GM19452 (cell line): ENCODE results near the gene NFATC2.

ENCODE experiments used
- ATAC-seq: cut with Tn5 transposase; IDR thresholded peaks from one replicate; pipeline ENCODE4 v1.9.1; 2021; ENCODE audit not compliant: unreplicated experiment

The NFATC2 gene

DNA sequence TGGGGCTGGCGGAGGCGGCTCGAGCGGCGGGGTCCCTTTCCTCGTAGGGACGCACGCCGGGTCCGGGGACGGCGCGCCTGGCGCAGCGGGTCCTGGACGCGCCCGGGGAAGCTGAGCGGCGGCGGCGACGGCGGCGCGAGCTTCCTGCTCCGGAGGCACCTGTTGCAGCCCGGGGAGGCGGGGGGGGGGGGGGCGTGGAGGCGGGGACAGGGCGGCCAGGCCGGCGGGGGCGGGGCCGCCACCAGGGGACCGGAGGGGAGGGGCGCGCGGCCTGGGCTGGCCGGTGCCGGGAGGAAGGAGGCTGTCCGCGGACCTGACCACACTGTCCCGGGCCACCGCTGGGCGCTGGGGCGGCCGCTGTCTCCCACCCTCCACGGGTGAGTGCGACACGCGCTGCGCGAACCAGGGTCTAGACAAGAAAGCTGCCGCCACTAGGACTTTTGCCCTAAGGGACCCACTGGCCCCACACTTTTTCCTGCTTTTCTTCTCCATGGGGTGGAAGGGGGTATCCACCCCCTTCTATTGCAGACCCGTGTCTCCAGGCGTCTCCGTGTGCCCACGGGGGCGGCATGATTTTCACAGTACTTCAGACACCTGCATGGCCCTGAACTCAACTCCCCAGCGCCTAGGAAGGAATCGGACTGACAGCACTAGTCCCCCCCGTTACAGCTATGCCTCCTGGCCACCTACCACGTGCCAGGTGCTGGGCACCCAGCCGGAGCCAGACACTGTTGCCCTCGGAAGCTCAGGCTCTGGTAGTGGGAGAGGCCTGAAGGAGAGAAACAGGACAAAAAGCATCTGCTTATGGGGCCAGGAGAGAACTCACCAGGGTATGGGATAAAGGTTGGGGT lies at the start of gene NFATC2:
TSS of gene NFATC2 (minus strand) at position 149 of the 851 bp plus-strand sequence. CDS start 220 bp downstream, outside the sequence.
- ATAC-seq = peak; percentile 48

DNA sequence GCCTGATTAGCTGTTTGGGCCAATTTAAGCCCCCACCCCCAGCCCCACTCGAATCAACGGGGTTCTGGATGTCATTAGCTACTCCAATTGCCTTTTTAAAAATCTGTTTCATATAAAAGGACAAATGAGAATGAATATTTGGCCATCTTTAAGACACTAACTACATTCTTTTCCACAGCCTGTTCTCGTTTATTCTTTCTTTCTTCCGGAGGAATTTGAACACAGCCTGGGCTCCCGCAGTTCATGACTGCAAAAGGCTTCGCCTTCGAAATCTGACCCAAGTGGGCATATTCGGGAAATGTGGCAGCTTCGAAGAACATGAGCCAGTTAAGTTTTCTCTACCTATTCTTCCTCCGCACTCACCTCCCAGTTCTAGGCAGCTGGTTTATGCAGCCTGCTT lies 49.4 kb upstream of the NFATC2 start:
- ATAC-seq = no peak

DNA sequence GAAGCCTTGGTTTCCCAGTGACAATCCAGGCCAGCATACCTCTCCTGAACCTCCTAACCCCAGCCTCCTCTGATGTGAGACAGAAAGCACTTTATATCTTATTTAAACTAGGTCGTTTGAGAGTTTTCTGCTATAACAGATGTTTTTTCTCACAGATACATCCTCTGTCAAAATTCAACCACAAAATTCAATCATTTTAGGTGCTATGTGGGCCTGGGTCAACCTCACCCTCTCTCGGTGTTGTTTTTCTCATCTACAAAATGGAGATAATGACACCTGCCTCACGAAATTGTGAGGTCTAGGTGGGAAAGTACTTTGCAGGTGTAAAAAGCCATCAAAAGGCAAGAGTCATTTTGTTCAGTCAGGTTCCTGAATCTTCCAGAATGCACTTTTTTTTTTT lies 46.2 kb upstream of the NFATC2 start:
- no peak for ATAC-seq

DNA sequence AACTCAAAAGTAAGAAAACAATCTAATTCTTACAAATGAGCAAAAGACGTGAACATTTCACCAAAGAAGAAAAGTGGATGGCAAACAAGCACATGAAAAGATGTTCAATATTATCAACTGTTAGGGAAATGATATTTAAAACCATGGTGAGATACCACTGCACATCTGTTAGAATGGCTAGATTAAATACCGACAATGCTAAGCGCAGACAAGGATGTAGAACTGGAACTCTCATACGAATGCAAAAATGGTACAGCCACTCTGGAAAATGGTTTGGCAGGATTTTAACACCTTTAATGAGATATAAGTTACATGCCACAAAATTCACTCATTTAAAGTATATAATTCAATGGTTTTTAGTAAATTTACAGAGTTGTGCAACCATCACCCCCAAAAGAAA lies 44.6 kb upstream of the NFATC2 start:
- ATAC-seq = no peak

DNA sequence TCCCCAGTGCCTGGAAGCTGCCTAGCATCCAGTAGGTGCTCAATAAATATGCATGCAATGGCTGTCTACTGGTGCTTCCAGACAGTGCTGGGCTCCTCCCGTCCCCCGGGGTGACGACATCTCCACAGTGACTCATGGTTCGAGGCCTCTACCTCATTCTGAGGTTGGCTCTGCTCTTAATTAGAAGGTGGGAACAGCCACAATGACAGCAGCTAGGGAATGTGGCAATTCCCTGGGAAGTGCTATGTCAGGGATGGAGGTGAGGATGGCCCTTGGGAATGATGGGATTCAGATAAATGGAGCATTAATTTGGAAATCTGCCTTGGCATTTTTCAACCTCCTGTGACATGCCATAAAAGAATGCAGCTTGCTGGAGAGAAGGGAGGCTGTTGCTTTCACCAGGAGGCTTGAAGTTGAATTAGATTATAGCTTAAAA lies 43.5 kb upstream of the NFATC2 start:
- no peak for ATAC-seq

DNA sequence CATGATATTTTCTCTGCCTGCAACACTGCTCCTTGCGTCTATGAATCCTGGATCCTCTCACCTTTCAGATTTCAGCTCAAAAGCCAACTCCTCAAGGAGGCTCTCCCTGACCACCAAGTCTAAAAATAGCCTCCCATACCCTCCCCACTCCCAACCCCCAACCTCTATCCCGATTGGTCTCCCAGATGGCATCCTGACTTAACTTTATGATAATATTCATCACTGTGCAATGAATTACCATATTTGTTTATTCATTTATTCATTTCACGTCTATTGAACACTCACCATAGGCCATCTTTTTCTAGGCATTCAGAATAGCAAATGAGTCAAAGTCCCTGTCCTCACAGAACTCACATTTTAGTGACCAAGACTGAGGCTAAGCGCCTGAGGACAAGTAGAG lies 42.6 kb upstream of the NFATC2 start:
- no peak for ATAC-seq

DNA sequence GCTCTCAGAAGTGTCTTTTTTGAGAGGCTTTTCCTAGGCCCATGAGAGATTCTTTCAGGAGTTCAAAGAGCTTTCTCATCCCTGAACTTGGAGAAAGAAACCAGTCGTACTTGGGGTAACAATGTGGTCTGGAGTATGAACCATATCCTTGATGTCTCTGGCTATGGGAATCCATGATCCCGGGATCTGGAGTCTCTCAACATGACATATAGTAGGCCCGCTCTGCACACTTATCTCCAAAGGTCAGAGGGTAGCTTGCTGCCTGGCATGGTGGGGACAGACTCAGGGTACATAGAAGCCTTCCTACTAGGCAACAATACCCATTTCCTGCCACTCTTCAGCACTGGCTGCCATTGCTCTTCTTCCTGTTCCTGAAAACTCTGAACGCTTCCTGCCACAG lies 42.2 kb upstream of the NFATC2 start:
- ATAC-seq = no peak

DNA sequence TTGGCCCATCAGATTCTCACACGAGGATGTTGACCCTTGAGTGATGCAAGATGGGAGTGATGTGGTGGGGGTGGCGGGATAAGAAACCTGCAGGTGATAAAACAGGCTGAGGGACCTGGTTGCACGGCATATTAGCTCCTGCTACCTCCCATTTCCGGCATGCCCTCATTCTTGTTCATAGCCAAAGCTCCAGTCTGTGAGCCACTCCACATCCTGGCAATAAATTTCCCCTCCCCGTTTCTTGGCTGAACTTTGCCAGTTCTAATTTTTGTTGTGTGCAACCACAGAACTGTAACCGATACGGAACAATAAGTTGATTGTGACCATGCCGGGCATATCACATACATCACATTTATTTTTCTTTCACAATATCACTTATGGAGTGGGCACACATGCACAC lies 41.6 kb upstream of the NFATC2 start:
- no peak for ATAC-seq

DNA sequence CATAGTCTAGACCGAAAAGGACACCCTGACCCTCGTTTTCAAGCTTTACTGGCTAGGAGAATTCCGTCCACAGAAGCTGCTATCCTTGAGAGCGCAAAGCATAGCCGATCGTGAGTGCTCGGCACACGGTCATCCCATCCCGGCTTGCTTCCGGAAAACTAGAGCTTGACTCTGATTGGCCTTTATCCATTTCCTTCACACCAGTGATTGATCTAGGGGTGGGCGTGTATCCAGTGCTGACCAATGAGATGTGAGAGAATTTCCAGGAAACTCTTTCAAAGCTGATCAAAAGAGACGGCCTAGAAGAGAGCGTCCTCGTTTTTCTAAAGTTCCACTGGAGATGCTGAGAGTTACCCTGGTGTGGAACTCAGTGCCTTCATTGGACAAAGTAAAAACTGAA lies 41.0 kb upstream of the NFATC2 start:
- ATAC-seq = no peak

DNA sequence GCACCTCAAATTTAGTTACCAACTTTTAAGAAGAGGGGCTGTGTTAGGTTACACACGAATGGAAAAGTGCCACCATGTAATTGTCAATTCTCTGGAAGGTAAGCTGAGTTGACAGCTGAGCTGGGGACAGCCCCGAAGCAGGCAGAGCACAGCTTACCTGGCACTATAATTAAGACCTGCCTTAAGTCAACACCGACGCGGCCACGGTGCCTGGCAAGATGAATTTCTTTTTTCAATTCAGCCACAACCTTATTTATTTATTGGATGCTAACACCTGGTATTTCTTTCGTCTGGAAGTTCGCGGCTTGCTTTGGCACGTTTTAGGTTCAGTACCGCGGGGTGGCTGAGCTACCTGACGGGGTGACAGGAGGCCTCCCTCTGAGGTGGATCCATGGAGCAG lies 40.6 kb upstream of the NFATC2 start:
- ATAC-seq = no peak

DNA sequence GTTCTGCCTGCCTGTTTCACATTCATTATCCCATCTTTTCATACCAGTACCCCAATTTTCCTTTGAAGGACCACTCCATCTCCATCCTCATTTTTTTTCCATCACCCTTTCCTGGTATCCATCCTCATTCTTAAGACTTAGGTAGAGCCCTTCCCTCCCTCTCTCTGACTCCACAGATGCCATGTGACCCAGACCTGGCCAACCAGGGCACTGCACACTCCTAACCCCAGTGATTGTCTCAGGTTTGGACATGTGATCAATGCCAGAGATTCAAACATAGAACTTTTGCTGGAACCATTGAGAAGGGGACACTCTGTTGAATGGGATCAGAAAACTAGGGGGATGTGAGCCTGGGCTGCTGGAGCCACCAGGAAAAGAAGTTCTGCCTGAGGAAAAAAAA lies 39.1 kb upstream of the NFATC2 start:
- no peak for ATAC-seq

DNA sequence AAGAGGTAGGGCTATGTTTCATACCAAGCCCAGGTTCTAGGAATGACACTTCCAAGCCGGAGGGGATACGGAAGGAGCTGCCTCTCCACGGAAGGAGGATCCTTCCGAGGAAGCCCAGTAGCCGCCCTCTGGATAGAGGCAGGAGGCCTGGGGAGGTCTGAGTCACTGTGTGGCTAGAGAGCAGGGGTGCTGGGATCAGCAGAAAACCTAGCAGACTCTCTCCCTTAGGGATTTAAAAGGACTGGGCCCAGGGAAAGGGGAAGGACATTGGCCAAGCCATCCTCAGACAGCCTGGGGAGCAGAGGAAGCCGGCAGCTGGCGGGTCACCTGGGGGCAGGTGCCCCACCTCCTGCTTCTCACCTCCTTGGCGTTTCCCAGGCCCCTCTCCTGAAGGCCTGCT lies 36.6 kb upstream of the NFATC2 start:
- no peak for ATAC-seq

DNA sequence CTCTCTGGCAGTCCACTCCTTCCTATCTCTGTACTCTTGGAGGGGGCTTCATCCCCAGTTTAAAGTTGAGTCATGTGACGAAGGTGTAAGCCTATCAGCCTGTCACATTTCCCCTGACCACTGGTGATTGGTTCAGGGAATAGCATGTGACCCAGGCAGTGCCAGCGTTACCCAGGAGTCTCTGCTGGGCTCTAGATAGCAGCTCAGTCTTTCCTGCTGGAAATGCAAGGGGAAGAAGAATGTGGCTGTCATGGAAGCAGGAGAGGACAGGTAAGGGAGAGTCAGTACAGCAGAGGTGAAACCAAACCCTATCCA lies 35.6 kb upstream of the NFATC2 start:
- no peak for ATAC-seq

DNA sequence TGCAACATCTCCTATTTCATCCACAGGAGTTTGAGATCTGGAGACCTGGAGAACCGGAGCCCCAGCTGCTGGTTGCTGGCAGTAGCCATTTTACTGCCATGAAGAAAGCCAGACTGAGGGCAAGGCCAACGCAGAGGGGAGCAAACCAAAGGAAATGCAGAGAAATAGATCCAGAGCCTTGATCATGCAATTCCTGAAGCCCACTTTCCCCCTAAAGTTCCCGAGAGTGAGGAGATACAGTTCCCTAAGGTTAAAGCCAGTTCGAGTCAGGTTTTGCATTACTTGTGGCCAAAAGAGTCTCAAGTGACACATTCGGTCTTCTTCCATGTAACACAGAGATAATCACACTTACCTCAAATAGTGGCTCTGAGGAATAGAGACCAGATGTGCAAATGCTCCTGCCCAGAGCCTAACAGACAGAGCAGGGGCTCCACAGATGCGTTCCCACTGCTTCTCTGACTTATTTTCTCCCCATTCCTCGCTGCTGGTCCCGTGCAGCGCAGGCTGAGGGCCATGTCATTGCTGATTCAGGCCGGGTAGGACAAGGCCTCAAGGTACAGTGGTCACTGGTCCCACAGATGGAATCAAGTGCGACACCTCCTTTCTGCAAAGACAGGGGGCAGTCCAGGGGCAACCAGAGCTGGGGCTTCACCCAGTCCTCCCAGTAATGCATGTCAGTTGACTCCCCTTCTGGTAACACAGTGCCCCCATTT lies 35.1 kb upstream of the NFATC2 start:
- no peak for ATAC-seq

DNA sequence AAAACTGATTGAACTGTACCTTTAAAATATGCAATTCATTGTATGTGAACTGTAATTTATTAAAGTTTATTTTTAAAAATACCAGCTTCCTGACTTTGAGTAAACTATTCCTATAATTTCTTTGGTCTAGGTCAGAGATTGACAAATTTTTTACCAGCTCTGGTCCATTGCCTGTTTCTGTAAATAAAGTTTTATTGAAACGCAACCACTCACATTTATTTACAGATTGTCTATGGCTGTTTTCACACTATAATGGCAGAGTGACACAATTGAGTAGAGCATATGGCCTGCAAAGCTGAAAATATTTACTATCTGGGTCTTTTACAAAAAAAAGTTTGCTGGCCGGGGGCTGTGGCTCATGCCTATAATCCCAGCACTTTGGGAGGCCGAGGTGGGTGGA lies 33.0 kb upstream of the NFATC2 start:
- ATAC-seq = no peak

DNA sequence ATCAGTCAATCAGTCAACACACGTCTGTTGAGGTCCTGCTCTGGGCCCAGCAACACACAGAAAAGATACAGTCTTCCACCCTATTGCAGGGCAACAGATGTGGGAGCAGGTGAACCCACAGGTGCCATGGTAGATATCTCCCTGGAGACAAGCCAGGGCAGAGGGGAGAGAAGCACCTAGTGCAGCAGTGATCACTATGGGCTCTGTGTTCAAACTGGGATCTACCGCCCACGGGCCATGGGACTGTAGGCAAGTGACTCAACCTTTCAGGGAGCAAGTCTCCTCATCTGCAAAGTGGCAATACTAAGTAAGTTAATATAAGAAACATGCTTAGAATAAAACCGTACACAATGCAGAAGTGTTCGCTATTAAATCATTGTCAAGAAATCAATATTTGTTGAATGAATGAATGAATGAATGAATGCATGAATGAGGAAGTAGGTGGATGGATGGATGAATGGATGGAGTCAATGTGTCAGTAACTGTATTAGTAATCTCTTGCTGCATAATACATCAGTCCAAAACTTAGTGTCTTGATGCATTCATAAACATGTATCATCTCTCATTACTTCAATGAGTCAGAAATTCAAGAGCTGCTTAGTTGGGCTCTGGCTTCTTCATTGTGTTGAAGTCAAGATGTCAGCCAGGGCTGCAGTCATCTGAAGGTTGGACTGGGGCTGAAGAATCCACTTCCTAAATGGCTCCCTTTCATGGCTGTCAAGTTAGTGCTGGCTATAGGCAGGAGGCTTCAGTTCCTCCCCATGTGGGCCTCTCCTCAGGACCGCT lies 31.9 kb upstream of the NFATC2 start:
- no peak for ATAC-seq

DNA sequence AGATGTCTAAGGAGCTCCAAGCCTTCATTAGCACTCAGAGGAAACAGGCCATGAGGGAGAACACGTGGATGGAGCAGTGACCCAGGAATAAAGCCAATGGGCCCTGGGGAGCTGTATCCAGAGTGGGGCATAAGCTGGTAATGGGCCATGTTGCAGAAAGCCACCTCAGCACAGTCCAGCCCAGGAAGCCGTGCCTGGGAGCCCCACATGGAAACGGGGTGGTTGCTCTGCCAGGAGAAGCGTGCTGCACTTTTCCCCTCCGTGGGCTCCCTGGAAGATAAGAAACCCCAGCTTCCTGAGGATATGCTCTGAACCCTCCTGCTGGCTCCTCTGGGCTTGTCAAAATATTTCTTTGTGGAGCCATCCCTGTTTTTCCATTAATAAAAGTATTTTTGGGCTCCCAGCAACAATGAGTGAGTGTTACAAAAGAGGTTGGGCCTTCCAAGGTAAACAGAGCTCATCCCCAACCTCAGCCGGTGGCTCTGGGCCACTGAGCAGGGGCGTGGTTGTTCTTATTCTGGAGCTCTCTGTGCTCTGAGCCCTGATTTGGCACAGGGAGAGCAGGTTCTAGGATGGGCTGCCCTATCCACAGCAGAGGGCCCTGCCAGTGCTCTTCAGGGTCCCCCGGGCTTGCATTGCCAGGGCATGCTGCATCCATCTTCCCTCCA lies 31.2 kb upstream of the NFATC2 start:
- no peak for ATAC-seq

DNA sequence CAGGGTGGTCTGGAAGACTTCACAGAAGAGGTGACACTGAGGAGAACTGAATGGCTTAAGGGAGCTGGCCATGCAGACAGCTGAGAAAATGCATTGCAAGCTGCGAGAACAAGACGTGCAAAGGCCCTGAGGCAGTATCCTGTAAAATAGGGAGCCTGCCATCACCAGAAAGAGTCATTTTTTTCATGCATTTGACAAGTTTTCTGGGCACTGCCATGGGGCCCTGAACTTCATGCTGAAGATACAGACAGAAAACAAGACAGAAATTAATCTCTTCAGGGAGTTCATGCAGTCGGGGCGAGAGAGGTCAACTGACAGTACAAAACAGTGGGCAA lies 28.9 kb upstream of the NFATC2 start:
- ATAC-seq = no peak

DNA sequence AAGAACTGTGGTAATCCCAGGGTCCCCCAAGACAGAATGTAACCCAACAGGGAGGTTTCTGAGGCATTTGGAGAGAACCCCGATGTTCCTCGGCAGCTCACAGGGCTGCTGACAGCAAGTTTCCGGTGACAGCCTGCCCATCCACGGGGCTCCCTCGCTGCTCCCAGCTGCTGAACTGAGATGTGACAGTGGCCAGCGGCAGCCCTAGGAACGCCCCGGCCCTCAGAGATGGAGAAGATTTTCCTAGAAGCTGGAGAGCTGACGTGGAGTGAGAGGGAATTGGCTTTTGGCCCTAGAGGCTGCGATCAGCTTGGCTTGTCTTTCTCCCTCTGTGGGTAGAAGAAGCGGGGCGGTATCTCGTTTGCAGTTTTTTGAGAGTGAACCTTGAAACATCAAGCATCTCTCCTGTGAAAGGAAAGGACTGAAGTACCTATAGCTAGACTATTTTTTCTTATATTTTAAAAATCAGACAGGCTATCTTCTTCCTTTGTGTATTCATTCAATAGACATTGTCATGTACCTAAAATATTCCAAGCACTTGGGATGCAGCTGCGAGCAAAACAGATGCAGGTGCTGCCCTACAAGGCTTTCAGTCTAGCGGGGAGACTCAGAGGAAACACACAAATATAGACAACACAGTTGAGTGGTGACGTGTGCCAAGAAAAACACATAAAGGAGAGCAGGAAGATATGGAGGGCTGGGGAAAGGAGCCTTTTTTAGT lies 28.4 kb upstream of the NFATC2 start:
- no peak for ATAC-seq

DNA sequence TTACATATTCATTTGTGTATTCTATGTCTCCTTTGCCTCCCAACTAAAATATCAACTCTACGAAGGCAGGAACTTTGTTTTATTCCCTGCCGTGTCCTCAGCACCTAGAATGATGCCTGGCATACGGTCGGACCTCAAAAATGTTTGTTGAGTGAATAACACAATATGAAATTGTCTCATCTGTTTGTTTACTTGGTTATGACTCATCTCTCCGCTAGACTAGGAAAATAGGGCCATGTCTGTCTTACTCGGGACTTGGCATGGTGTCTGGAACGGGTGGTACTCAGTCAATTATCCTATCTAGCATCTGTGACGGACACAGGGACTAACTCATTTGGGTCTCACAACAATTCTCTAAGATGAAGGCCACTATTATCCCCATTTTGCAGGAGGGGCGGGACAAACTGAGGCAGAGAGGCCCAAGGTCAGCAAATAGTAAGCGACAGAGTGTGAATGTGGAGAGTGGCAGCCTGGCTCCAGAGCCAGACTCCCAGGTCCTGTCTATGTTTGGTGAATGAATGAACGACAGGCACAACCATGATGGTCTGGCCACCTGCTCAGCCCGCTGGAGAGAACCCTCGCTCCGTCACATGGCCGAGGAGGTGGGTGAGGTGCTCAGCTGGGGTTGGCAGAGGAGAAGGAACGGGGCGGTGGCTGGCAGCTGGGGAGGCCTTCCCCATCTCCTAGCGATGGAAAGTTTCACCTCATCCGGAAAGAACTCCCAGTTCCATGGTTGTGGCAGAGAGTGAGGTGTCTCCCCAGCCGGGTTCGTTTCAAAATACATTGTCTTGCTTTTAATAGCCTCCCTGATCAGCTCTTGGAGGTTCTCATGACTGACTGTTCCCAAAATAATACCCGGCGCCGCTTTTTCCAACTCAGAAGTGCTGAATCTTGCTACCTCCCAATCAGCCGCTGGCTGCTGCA lies 27.6 kb upstream of the NFATC2 start:
- ATAC-seq = no peak
